IMR-90 (cell line): ENCODE measurements around the gene LATS2. TPM values are rescaled to one million over a fixed set of nuclear protein-coding genes. Genes with fewer than 3 reads are reported as not detected.

Experiments used
- ATAC-seq: fragments of 200-7000 bp; cut with Tn5 transposase; 2 replicates; pipeline ENCODE4 v1.9.1; 2020; ENCODE audit warnings: low read depth, mild to moderate bottlenecking, moderate library complexity
- BruUV-seq: library from RNA; stranded (reverse); fragments of 400-500 nt; replicated peaks from 2 replicates; lab custom pipeline; 2021; lab: Mats Ljungman, UMichigan
- CTCF ChIA-PET: fragments of 300-600 bp; formaldehyde crosslinking; extraction: SDS; loops from one replicate; lab custom pipeline; 2021; ENCODE audit warnings: antibody characterized with exemption; lab: Yijun Ruan, JAX
- POLR2A ChIA-PET: fragments of 300-600 bp; sonication (Branson Sonifier 250); formaldehyde crosslinking; loops from one replicate; lab custom pipeline; 2022; ENCODE audit warnings: antibody characterized with exemption; ENCODE audit not compliant: unreplicated experiment; lab: Charles Lee
- DNase-seq: peaks from one replicate; pipeline ENCODE4 v3.0.0; 2013
- H2AFZ ChIP-seq: replicated peaks from 2 replicates; pipeline ENCODE3; 2013; ENCODE audit warnings: low read length, mild to moderate bottlenecking; ENCODE audit not compliant: poor library complexity
- H2AK5ac ChIP-seq: 2 replicates; pipeline ENCODE4 v1.6.1; 2013; ENCODE audit warnings: low read depth, low read length, inconsistent platforms
- H2AK9ac ChIP-seq: replicated peaks from 2 replicates; pipeline ENCODE3; 2013; ENCODE audit warnings: mild to moderate bottlenecking, low read depth, low read length, moderate library complexity; ENCODE audit not compliant: poor library complexity
- H2BK120ac ChIP-seq: 2 replicates; pipeline ENCODE4 v1.6.1; 2013; ENCODE audit warnings: low read depth, low read length, inconsistent platforms
- H2BK15ac ChIP-seq: 3 replicates; pipeline ENCODE4 v1.6.1; 2013; ENCODE audit warnings: low read depth, low read length, inconsistent platforms
- H2BK20ac ChIP-seq: 2 replicates; pipeline ENCODE4 v1.6.1; 2013; ENCODE audit warnings: low read depth, mild to moderate bottlenecking, inconsistent platforms, low read length, moderate library complexity
- H2BK5ac ChIP-seq: 2 replicates; pipeline ENCODE4 v1.6.1; 2013; ENCODE audit warnings: mild to moderate bottlenecking, low read depth, low read length, inconsistent platforms; ENCODE audit not compliant: poor library complexity, severe bottlenecking
- H3K14ac ChIP-seq: replicated peaks from 2 replicates; pipeline ENCODE4 v1.6.1; 2013; ENCODE audit warnings: low read depth, low read length, inconsistent platforms
- H3K18ac ChIP-seq: 2 replicates; pipeline ENCODE4 v1.6.1; 2013; ENCODE audit warnings: low read depth, low read length, control low read depth
- H3K23ac ChIP-seq: 2 replicates; pipeline ENCODE4 v1.6.1; 2013; ENCODE audit warnings: low read depth, low read length, inconsistent platforms
- H3K27ac ChIP-seq: 2 replicates; pipeline ENCODE4 v1.5.1; 2013; ENCODE audit warnings: mild to moderate bottlenecking, control low read depth, low read length; ENCODE audit not compliant: insufficient read depth
- H3K27me3 ChIP-seq: 2 replicates; pipeline ENCODE4 v1.6.1; 2013; ENCODE audit warnings: low read length; ENCODE audit not compliant: control insufficient read depth, insufficient read depth
- H3K36me3 ChIP-seq: 2 replicates; pipeline ENCODE4 v1.6.1; 2013; ENCODE audit warnings: low read length, mixed read lengths; ENCODE audit not compliant: control insufficient read depth, insufficient read depth
- H3K4ac ChIP-seq: 2 replicates; pipeline ENCODE4 v1.6.1; 2013; ENCODE audit warnings: low read depth, low read length, inconsistent platforms
- H3K4me1 ChIP-seq: 2 replicates; pipeline ENCODE4 v1.6.1; 2013; ENCODE audit warnings: low read length, mixed read lengths; ENCODE audit not compliant: control insufficient read depth, insufficient read depth
- H3K4me2 ChIP-seq: 2 replicates; pipeline ENCODE4 v1.6.1; 2013; ENCODE audit warnings: low read depth, mild to moderate bottlenecking, control low read depth, low read length, moderate library complexity
- H3K4me3 ChIP-seq: 2 replicates; pipeline ENCODE4 v1.5.1; 2013; ENCODE audit warnings: low read depth, mild to moderate bottlenecking, control low read depth, low read length, moderate library complexity; ENCODE audit not compliant: insufficient read depth
- H3K56ac ChIP-seq: 2 replicates; pipeline ENCODE4 v1.6.1; 2013; ENCODE audit warnings: low read length, inconsistent platforms; ENCODE audit not compliant: insufficient read depth; ENCODE audit errors: extremely low read depth
- H3K79me1 ChIP-seq, 2 experiments: 2 replicates each; pipeline ENCODE4 v1.6.1; 2013; ENCODE audit warnings: low read length in 2 of 2, inconsistent platforms in 1 of 2, low read depth in 1 of 2
- H3K9ac ChIP-seq: 2 replicates; pipeline ENCODE4 v1.6.1; 2013; ENCODE audit warnings: low read depth, low read length, control low read depth
- H3K9me1 ChIP-seq: 2 replicates; pipeline ENCODE4 v1.6.1; 2013; ENCODE audit warnings: low read length, inconsistent platforms; ENCODE audit not compliant: insufficient read depth
- H3K9me3 ChIP-seq: 2 replicates; pipeline ENCODE4 v1.6.1; 2013; ENCODE audit warnings: low read length; ENCODE audit not compliant: control insufficient read depth, insufficient read depth
- H4K20me1 ChIP-seq: 2 replicates; pipeline ENCODE4 v1.6.1; 2013; ENCODE audit warnings: low read length, inconsistent platforms; ENCODE audit not compliant: insufficient read depth
- H4K5ac ChIP-seq: 2 replicates; pipeline ENCODE4 v1.6.1; 2013; ENCODE audit warnings: mild to moderate bottlenecking, low read depth, low read length, control low read depth
- H4K8ac ChIP-seq, 2 experiments: 2 replicates each; pipeline ENCODE4 v1.6.1; 2013; ENCODE audit warnings: low read depth in 2 of 2, low read length in 2 of 2, control low read depth in 1 of 2, inconsistent platforms in 1 of 2
- H4K91ac ChIP-seq: 2 replicates; pipeline ENCODE4 v1.6.1; 2013; ENCODE audit warnings: low read depth, low read length, inconsistent platforms; ENCODE audit not compliant: insufficient read depth
- CEBPB ChIP-seq: IDR thresholded peaks from 2 replicates; pipeline ENCODE4 v1.6.1; 2012; ENCODE audit warnings: low read depth, low read length, improper control_type of control experiment
- CHD1 ChIP-seq: IDR thresholded peaks from 2 replicates; pipeline ENCODE4 v1.6.1; 2012; ENCODE audit warnings: low read depth, low read length, improper control_type of control experiment
- CTCF ChIP-seq: conservative IDR thresholded peaks from 2 replicates; pipeline ENCODE4 v1.5.1; 2012; ENCODE audit warnings: mild to moderate bottlenecking, low read depth, low read length, improper control_type of control experiment
- RAD21 ChIP-seq: IDR thresholded peaks from 2 replicates; pipeline ENCODE4 v1.6.1; 2012; ENCODE audit warnings: low read length, improper control_type of control experiment
- SMC3 ChIP-seq: fragments of 150-350 bp; IDR thresholded peaks from 2 replicates; pipeline ENCODE4 v1.6.1; 2016; ENCODE audit warnings: low read depth, mild to moderate bottlenecking, antibody characterized with exemption, low read length, moderate library complexity
- USF2 ChIP-seq: fragments of 150-350 bp; IDR thresholded peaks from 2 replicates; pipeline ENCODE4 v1.6.1; 2017; ENCODE audit warnings: mild to moderate bottlenecking, antibody characterized with exemption, low read length, low read depth
- WGBS, 2 experiments: methylation state at CpG; one replicate each; pipeline versions ENCODE4 v1.1.5 to v1.1.7; 2013; ENCODE audit warnings: missing lambda C conversion rate in 2 of 2; ENCODE audit not compliant: insufficient read length in 1 of 2; ENCODE audit errors: extremely low coverage in 2 of 2; 5-methylcytosine and 5-hydroxymethylcytosine counted together
- dilution Hi-C: fragments of 300-500 bp; cut with HindIII; formaldehyde crosslinking; loops from one replicate; pipeline ENCODE4 v1.14.3; 2018; ENCODE audit warnings: low sequenced_read_pairs; ENCODE audit not compliant: unreplicated experiment
- in situ Hi-C: fragments of 300-500 bp; cut with MboI; formaldehyde crosslinking; loops from 3 replicates; pipeline ENCODE4 v1.14.3; 2019; ENCODE audit warnings: low sequenced_read_pairs, inconsistent platforms, mixed read lengths
- intact Hi-C: fragments of 100-400 bp; cut with micrococcal nuclease; formaldehyde crosslinking; loops from 2 replicates; pipeline ENCODE4 v1.10.0; 2022
- polyA plus RNA-seq, 3 experiments: library from polyadenylated mRNA; depleted of rRNA; stranded (reverse); fragments of >200 nt; gene quantifications; 2 replicates each; pipeline ENCODE4 v1.2.3, GENCODE V29; 2012; ENCODE audit warnings: low replicate concordance in 1 of 3
- total RNA-seq: library from RNA; depleted of rRNA; stranded (reverse); fragments of >200 nt; gene quantifications from 2 replicates; pipeline ENCODE4 v1.2.3, GENCODE V29; 2012

LATS2 gene
- total and polyA plus RNA-seq, 2 of the 4 experiments (the other 2 are of a cell fraction), result 12.7 to 22.4 TPM

- H4K8ac ChIP-seq, result peak overlapping the region in 1 of 2 experiments; percentile 7; a peak in 1 of 4 replicates
- H3K9me1 ChIP-seq, result peaks cover 42% of the 10 kb centered on the region
- H2BK5ac ChIP-seq, result no peak overlapping the region
- TF ChIP-seq USF2 (no peak), CHD1 (no peak), SMC3 (no peak), CTCF (peak; percentile 15; the same call in 1 of the 2 replicates), RAD21 (0 out of 2 replicates have a peak, but pooled peaks have one; percentile 9), CEBPB (no peak)
- ATAC-seq (peak; percentile 13; the same call in 1 of the 2 replicates), DNase-seq (no peak)
- BruUV-seq, result no TSS peak
- dilution Hi-C loops, result no loop called here
- intact Hi-C loops, result no loop called here
- no peak overlapping the region for H4K91ac ChIP-seq
- H3K9me3 ChIP-seq, result no peaks in the 10 kb centered on the region
- no peak overlapping the region for H3K18ac ChIP-seq
- H3K9ac ChIP-seq, result no peak overlapping the region
- H3K23ac ChIP-seq, result no peak overlapping the region; the same call in 1 of the 2 replicates
- peak overlapping the region; percentile 75; the same call in 1 of the 2 replicates for H2AK5ac ChIP-seq
- H2BK120ac ChIP-seq, result no peak overlapping the region
- H4K5ac ChIP-seq, result no peak overlapping the region; the same call in 1 of the 2 replicates
- WGBS, 2 experiments, result no CpG with 5 or more reads among the region's 8 CpGs
- no peak overlapping the region for H3K4me3 ChIP-seq
- ChIA-PET POLR2A (no interaction called here), CTCF (interaction anchor here (0.8 kb wide), 1 partner anchor 36 kb away, joined by 3 read pairs; no protein-coding TSS in a partner anchor)
- no peak overlapping the region for H3K56ac ChIP-seq
- no peak overlapping the region for H2BK15ac ChIP-seq
- peaks cover 38% of the 10 kb centered on the region for H3K4me1 ChIP-seq
- peaks cover 0 to 80% of the 10 kb centered on the region in 2 experiments; a peak in 2 of 4 replicates for H3K79me1 ChIP-seq
- H4K20me1 ChIP-seq, result peaks cover 97% of the 10 kb centered on the region
- H3K27me3 ChIP-seq, result no peaks in the 10 kb centered on the region
- H2AFZ ChIP-seq, result no peak overlapping the region
- H3K36me3 ChIP-seq, result peaks cover 17% of the 10 kb centered on the region
- no peak overlapping the region for H3K4ac ChIP-seq
- H3K4me2 ChIP-seq, result peak overlapping the region; percentile 9; the same call in 1 of the 2 replicates
- peak overlapping the region; percentile 36; the same call in 1 of the 2 replicates for H3K14ac ChIP-seq
- in situ Hi-C loops, result no loop called here
- no peak overlapping the region for H2AK9ac ChIP-seq
- no peak overlapping the region for H2BK20ac ChIP-seq
- H3K27ac ChIP-seq, result no peak overlapping the region; the same call in 1 of the 2 replicates
Observed at GRCh38 chr13:21034603-21035191, 26.7 kb downstream of the LATS2 start.
